Thyroid gland (tissue), 4 donors: ENCODE results near the gene SBK1.

ENCODE experiments used
- CTCF ChIP-seq, 6 experiments: fragments of 200-600 bp in 3 of 6; fragments of 450-650 bp in 3 of 6; sonication (generic) in 3 of 6; IDR thresholded peaks; one replicate each; pipeline ENCODE4 v1.5.1; 2016 to 2019; ENCODE audit warnings: antibody characterized with exemption in 6 of 6, mild to moderate bottlenecking in 2 of 6, inconsistent platforms in 1 of 6, moderate library complexity in 1 of 6
- POLR2A ChIP-seq, 2 donors: fragments of 450-650 bp; IDR thresholded peaks; one replicate each; pipeline ENCODE4 v1.6.1; 2017; ENCODE audit warnings: antibody characterized with exemption in 2 of 2, mild to moderate bottlenecking in 2 of 2, moderate library complexity in 1 of 2

GRCh38 chr16:28311413-28311812 lies 19.1 kb downstream of the SBK1 start:
- no peak for TF ChIP-seq CTCF (IDR thresholded peaks at IDR 0.05)
- TF ChIP-seq POLR2A (IDR thresholded peaks at IDR 0.05), result no peak
